Psoas muscle (tissue), 8 donors: ENCODE results near the gene GNG7. TPM values are rescaled to one million over a fixed set of nuclear protein-coding genes. Genes with fewer than 3 reads are reported as not detected.
A peak's percentile ranks its signal among the peaks of the same experiment; 100 is the strongest.
"Not testable (repeated sequence)": the region's sequence is repeated elsewhere in the genome, so short reads cannot be mapped to it uniquely, and the experiment has no call there.

Experiments
- ATAC-seq, 4 donors: fragments of 200-7000 bp; cut with Tn5 transposase; one replicate each; pipeline ENCODE4 v1.9.1; 2020; ENCODE audit warnings: moderate library complexity in 3 of 4, mild to moderate bottlenecking in 2 of 4
- DNase-seq, 2 donors: peaks; one replicate each; pipeline ENCODE4 v3.0.0-alpha.2; 2020
- H3K27ac ChIP-seq: fragments of 200-600 bp; one replicate; pipeline ENCODE4 v1.8.0; 2022
- H3K27me3 ChIP-seq, 3 donors: fragments of 200-600 bp in 1 of 3; one replicate each; pipeline versions ENCODE4 v1.6.1 to v1.8.0; 2013 to 2022; ENCODE audit warnings: low read length in 2 of 3, mild to moderate bottlenecking in 2 of 3, moderate library complexity in 1 of 3; ENCODE audit not compliant: insufficient read depth in 3 of 3
- H3K36me3 ChIP-seq, 2 donors: fragments of 200-600 bp in 1 of 2; one replicate each; pipeline versions ENCODE4 v1.6.1 to v1.8.0; 2013 to 2022; ENCODE audit warnings: low read depth in 1 of 2, mild to moderate bottlenecking in 1 of 2, moderate library complexity in 1 of 2; ENCODE audit not compliant: insufficient read depth in 1 of 2
- H3K4me1 ChIP-seq: fragments of 200-600 bp; one replicate; pipeline ENCODE4 v1.8.0; 2022
- H3K4me3 ChIP-seq: fragments of 200-600 bp; one replicate; pipeline ENCODE4 v1.8.0; 2022; ENCODE audit warnings: mild to moderate bottlenecking
- H3K9me3 ChIP-seq: fragments of 200-600 bp; one replicate; pipeline ENCODE4 v1.8.0; 2022
- CTCF ChIP-seq: fragments of 200-600 bp; IDR thresholded peaks from one replicate; pipeline ENCODE4 v1.8.0; 2022; ENCODE audit warnings: antibody characterized with exemption
- WGBS, 3 donors: extraction: QIAGEN DNeasy Blood & Tissue Kit; methylation state at CpG; one replicate each; pipeline versions ENCODE4 v1.1.6 to v1.1.7; 2013; 5-methylcytosine and 5-hydroxymethylcytosine counted together
- intact Hi-C, 2 donors: fragments of 100-400 bp; cut with DNase I; formaldehyde crosslinking; loops; one replicate each; pipeline versions ENCODE4 v1.11.0 to v1.14.2; 2022
- polyA plus RNA-seq, 3 donors: library from polyadenylated mRNA; stranded (reverse); fragments of 200-250 nt; gene quantifications; one replicate each; pipeline ENCODE4 v1.2.3, GENCODE V29; 2013
- total RNA-seq, 4 donors: library from RNA; stranded (reverse); fragmentation: NEBNext Ultra II Directional in 2 of 4; extraction: Animal tissue kit (Norgen Biotek cat#: 25700) in 2 of 4; gene quantifications; one replicate each; pipeline versions ENCODE4 v1.2.1 to v1.2.4, GENCODE V29; 2021 to 2023
- donor health status: healthy with polysubstance abuse.
- donor health status: DM: no; HTN: no; CAD: no; lungs with moderate emphysema.
- donor health status: Bipolar disorder and iron deficiency.
- donor health status: healthy.
- donor health status: DM: yes; HTN: yes; CAD: no.
- donor health status: DM: no; HTN: no; CAD: no.
- donor health status: DM: no; HTN: no; CAD: no.
- donor health status: DM: yes; HTN: yes; CAD: no.

GNG7 gene
- total and polyA plus RNA-seq, 7 donors, result 0.48 to 5.4 (median 1.2) TPM

DNA sequence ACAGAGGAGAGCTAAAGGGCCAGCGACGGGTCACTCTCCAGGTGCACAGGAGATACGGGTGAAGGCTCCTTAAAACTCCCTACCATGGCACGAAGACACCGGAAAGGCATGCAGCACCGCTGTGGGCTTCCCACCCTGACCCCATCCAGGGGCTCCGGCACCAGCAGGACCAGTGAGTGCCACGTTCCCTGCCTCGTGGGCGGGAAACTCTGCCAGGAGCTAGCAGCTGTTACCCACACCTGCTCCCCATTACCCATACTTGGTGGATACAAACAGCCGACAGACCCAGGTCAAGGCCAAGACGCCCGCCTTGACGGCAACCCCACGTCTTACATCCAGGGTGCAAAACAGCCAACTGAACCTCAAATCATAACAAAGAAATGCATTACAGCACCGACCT is 56.7 kb downstream of the GNG7 start:
- no peaks in the 10 kb centered on the region for H3K4me1 ChIP-seq
- H3K27me3 ChIP-seq, result peaks cover 0 to 4% (median 0%) of the 10 kb centered on the region in 3 donors
- H3K4me3 ChIP-seq, result no peak overlapping the region
- WGBS, 3 donors, result 28 to 47% (median 34%) methylated on average over 16 of the region's 16 CpGs
- H3K9me3 ChIP-seq, result no peaks in the 10 kb centered on the region
- intact Hi-C loops, result loop anchor here in 1 of 2 donors (5.0 kb wide), 1 partner anchor 106 kb away; no protein-coding TSS in a partner anchor
- no peak for TF ChIP-seq CTCF
- DNase-seq (no peak), ATAC-seq (peak in 1 of 4 donors; percentile 21)
- no peak overlapping the region for H3K27ac ChIP-seq
- no peaks in the 10 kb centered on the region for H3K36me3 ChIP-seq

GRCh38 chr19:2643123-2643737 is 59.3 kb downstream of the GNG7 start:
- intact Hi-C loops, H3K9me3 ChIP-seq, H3K27me3 ChIP-seq, DNase-seq, H3K36me3 ChIP-seq, H3K27ac ChIP-seq, H3K4me1 ChIP-seq, ATAC-seq, H3K4me3 ChIP-seq: not testable (repeated sequence)
- WGBS, 3 donors, result 91 to 94% (median 93%) methylated on average over 30 to 36 of the region's 38 CpGs

GRCh38 chr19:2641332-2641698 is 61.2 kb downstream of the GNG7 start:
- H3K36me3 ChIP-seq, result no peaks in the 10 kb centered on the region
- H3K27me3 ChIP-seq, result peaks cover 0 to 4% (median 0%) of the 10 kb centered on the region in 3 donors
- no peaks in the 10 kb centered on the region for H3K4me1 ChIP-seq
- H3K9me3 ChIP-seq, result no peaks in the 10 kb centered on the region
- no peak overlapping the region for H3K27ac ChIP-seq
- intact Hi-C loops, result no loop called here
- 90 to 93% (median 91%) methylated on average over 7 of the region's 7 CpGs for WGBS, 3 donors
- no peak overlapping the region for H3K4me3 ChIP-seq
- ATAC-seq, result no peak
- no peak for DNase-seq
- TF ChIP-seq CTCF, result no peak

DNA sequence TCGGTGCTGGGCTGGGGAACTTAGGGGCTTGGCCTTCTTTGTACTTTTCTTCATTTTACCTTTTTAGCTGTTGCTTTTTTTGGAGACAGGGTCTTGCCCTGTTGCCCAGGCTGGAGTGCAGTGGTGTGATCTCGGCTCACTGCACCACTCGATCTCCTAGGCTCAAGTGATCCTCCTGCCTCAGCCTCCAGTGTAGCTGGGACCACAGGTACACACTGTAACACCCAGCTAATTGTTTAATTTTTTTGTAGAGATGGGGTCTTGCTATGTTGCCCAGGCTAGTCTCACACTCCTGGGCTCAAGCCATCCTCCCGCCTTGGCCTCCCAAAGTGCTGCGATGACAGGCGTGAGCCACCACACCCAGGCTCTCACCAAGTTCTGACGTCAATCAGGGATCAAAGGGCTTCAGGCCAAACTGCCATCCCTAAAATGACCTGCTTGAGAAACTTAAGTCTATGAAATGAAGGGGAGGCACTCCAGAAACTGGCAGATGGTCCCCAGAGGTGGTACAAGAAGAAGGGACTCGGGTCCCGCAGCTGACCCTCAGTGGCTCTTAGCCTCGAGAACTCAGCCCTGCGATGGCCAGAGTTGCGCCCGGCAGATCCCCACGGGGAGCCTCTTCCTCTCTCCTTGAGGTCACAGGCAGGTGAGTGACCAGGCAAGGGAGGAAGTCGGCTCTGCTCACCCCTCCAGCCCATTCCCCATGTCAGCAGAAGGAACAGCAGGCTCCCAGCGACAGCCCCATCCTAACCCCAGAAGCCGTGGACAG is 61.7 kb downstream of the GNG7 start:
- intact Hi-C loops, result no loop called here
- no peak for TF ChIP-seq CTCF
- WGBS, 3 donors, result 86 to 88% (median 88%) methylated on average over 17 of the region's 17 CpGs
- H3K27ac ChIP-seq, result no peak overlapping the region
- no peaks in the 10 kb centered on the region for H3K9me3 ChIP-seq
- H3K4me1 ChIP-seq, result no peaks in the 10 kb centered on the region
- ATAC-seq, result no peak
- H3K4me3 ChIP-seq, result no peak overlapping the region
- no peaks in the 10 kb centered on the region for H3K36me3 ChIP-seq
- peaks cover 0 to 4% (median 0%) of the 10 kb centered on the region in 3 donors for H3K27me3 ChIP-seq
- DNase-seq, result no peak

GRCh38 chr19:2639999-2640398 is 62.5 kb downstream of the GNG7 start:
- intact Hi-C loops, result no loop called here
- no peaks in the 10 kb centered on the region for H3K36me3 ChIP-seq
- no peaks in the 10 kb centered on the region for H3K4me1 ChIP-seq
- DNase-seq (no peak), ATAC-seq (no peak)
- 64 to 68% (median 65%) methylated on average over 2 of the region's 2 CpGs for WGBS, 3 donors
- no peak overlapping the region for H3K27ac ChIP-seq
- no peaks in the 10 kb centered on the region for H3K9me3 ChIP-seq
- peaks cover 0 to 4% (median 0%) of the 10 kb centered on the region in 3 donors for H3K27me3 ChIP-seq
- H3K4me3 ChIP-seq, result no peak overlapping the region
- TF ChIP-seq CTCF, result no peak
